HepG2 (cell line): ENCODE measurements around the gene EIF5A. TPM values are rescaled to one million over a fixed set of nuclear protein-coding genes. Genes with fewer than 3 reads are reported as not detected.

Experiments
- DNMT1 ChIP-seq: sonication (generic); formaldehyde crosslinking; IDR thresholded peaks from 2 replicates; pipeline ENCODE4 v1.5.1; 2020; ENCODE audit warnings: mild to moderate bottlenecking, missing genetic modification reagents
- FOSL1 ChIP-seq: sonication (generic); formaldehyde crosslinking; IDR thresholded peaks from 2 replicates; pipeline ENCODE4 v1.9.0; 2021; ENCODE audit warnings: missing genetic modification reagents, borderline replicate concordance
- GMEB2 ChIP-seq: IDR thresholded peaks from 2 replicates; pipeline ENCODE4 v1.6.1; 2016; ENCODE audit warnings: missing biosample characterization, missing genetic modification reagents, low read depth
- HNF1A ChIP-seq, 2 experiments: sonication (generic) in 1 of 2; formaldehyde crosslinking in 1 of 2; IDR thresholded peaks; 2 replicates each; pipeline versions ENCODE4 v1.4.0 to v1.6.1; 2016 to 2020; ENCODE audit warnings: borderline replicate concordance in 1 of 2, low read depth in 1 of 2, mild to moderate bottlenecking in 1 of 2, missing genetic modification reagents in 1 of 2
- JUND ChIP-seq: sonication (generic); formaldehyde crosslinking; IDR thresholded peaks from 2 replicates; pipeline ENCODE4 v1.8.0; 2022; ENCODE audit warnings: mild to moderate bottlenecking, missing genetic modification reagents
- MXI1 ChIP-seq: IDR thresholded peaks from 3 replicates; pipeline ENCODE4 v1.6.1; 2012; ENCODE audit warnings: low read depth, low read length, inconsistent platforms, borderline replicate concordance
- PHF20 ChIP-seq: sonication (generic); formaldehyde crosslinking; IDR thresholded peaks from 2 replicates; pipeline ENCODE4 v1.5.0; 2020; ENCODE audit warnings: mild to moderate bottlenecking, missing genetic modification reagents
- RFXAP ChIP-seq: sonication (generic); formaldehyde crosslinking; IDR thresholded peaks from 2 replicates; pipeline ENCODE4 v1.4.0; 2020; ENCODE audit warnings: missing genetic modification reagents, borderline replicate concordance
- SRSF4 ChIP-seq: fragments of 200-400 bp; formaldehyde crosslinking; IDR thresholded peaks from one replicate; pipeline ENCODE4 v1.6.1; 2018; ENCODE audit warnings: mild to moderate bottlenecking, low read depth, low read length, moderate library complexity; ENCODE audit not compliant: poor library complexity, severe bottlenecking
- TBL1XR1 ChIP-seq: fragments of 150-350 bp; IDR thresholded peaks from 2 replicates; pipeline ENCODE4 v1.6.1; 2014; ENCODE audit warnings: borderline replicate concordance, low read length; ENCODE audit not compliant: partially characterized antibody
- TRIM22 ChIP-seq: fragments of 450-650 bp; IDR thresholded peaks from 2 replicates; pipeline ENCODE4 v1.6.1; 2017
- ZFP36 ChIP-seq: fragments of 150-350 bp; IDR thresholded peaks from 2 replicates; pipeline ENCODE4 v1.6.1; 2018; ENCODE audit warnings: borderline replicate concordance, low read length, low read depth; ENCODE audit not compliant: partially characterized antibody
- ZNF101 ChIP-seq: sonication (generic); formaldehyde crosslinking; IDR thresholded peaks from 2 replicates; pipeline ENCODE4 v1.4.0; 2020; ENCODE audit warnings: mild to moderate bottlenecking, low read depth, missing genetic modification reagents, borderline replicate concordance
- ZNF260 ChIP-seq: sonication (generic); formaldehyde crosslinking; IDR thresholded peaks from 2 replicates; pipeline ENCODE4 v1.4.0; 2020; ENCODE audit warnings: missing genetic modification reagents, low read depth, mild to moderate bottlenecking, borderline replicate concordance
- ZNF333 ChIP-seq: sonication (generic); formaldehyde crosslinking; IDR thresholded peaks from 2 replicates; pipeline ENCODE4 v1.4.0; 2020; ENCODE audit warnings: mild to moderate bottlenecking, missing genetic modification reagents, borderline replicate concordance
- ZNF496 ChIP-seq: sonication (generic); formaldehyde crosslinking; IDR thresholded peaks from 2 replicates; pipeline ENCODE4 v1.8.1; 2023; ENCODE audit warnings: mild to moderate bottlenecking, moderate library complexity, missing genetic modification reagents; ENCODE audit not compliant: insufficient replicate concordance
- ZNF512 ChIP-seq: sonication (generic); formaldehyde crosslinking; IDR thresholded peaks from 2 replicates; pipeline ENCODE4 v1.4.0; 2020; ENCODE audit warnings: mild to moderate bottlenecking, missing genetic modification reagents
- ZNF652 ChIP-seq: IDR thresholded peaks from 2 replicates; pipeline ENCODE4 v1.6.1; 2016; ENCODE audit warnings: low read depth, borderline replicate concordance
- ZNF780A ChIP-seq: sonication (generic); formaldehyde crosslinking; IDR thresholded peaks from 2 replicates; pipeline ENCODE4 v1.8.0; 2022; ENCODE audit warnings: mild to moderate bottlenecking, missing genetic modification reagents, moderate library complexity
- polyA plus RNA-seq, 8 experiments: library from polyadenylated mRNA; depleted of rRNA in 3 of 8; stranded (reverse) in 7 of 8; unstranded in 1 of 8; fragments of >200 nt; fragmentation: Illumina TruSeq in 4 of 8; extraction: Trizol in 4 of 8; gene quantifications; 2 replicates each; pipeline versions ENCODE4 v1.2.1 to v1.2.3, GENCODE V29; 2011 to 2016; ENCODE audit warnings: low read depth in 4 of 8, missing spikeins in 1 of 8, mixed read lengths in 1 of 8; ENCODE audit not compliant: insufficient read depth in 1 of 8
- total RNA-seq, 5 experiments: library from RNA; depleted of rRNA; stranded (reverse); fragments of >200 nt; fragmentation: Illumina TruSeq; extraction: Trizol; gene quantifications; 2 replicates each; pipeline ENCODE4 v1.2.3, GENCODE V29; 2016; ENCODE audit warnings: low read depth in 1 of 5

Gene EIF5A
- total and polyA plus RNA-seq, 2 of the 13 experiments (the other 11 are each of a cell fraction or from before 2014, with no cell fraction given) = 319 to 337 TPM

GRCh38 chr17:7306911-7307685, at the start of gene EIF5A (continued):
- TF ChIP-seq GMEB2 (no peak; the same call in 1 of the 2 replicates), ZFP36 (no peak), PHF20 (CRISPR knock-in tag) (peak; percentile 54; the same call in 1 of the 2 replicates), ZNF333 (0 out of 2 replicates have a peak, but pooled peaks have one; percentile 15), JUND (CRISPR knock-in tag) (no peak), FOSL1 (CRISPR knock-in tag) (no peak), TRIM22 (no peak), ZNF652 (CRISPR knock-in tag) (no peak), DNMT1 (CRISPR knock-in tag) (no peak), ZNF496 (CRISPR knock-in tag) (no peak), ZNF780A (CRISPR knock-in tag) (no peak), SRSF4 (no peak), MXI1 (peak; percentile 78; the same call in 2 of the 3 replicates), RFXAP (CRISPR knock-in tag) (no peak), ZNF512 (no peak), ZNF101 (no peak), TBL1XR1 (no peak), ZNF260 (CRISPR knock-in tag) (no peak), HNF1A (IDR thresholded peaks at IDR 0.05; ENCODE audit: low read depth) (0 out of 2 replicates have a peak, but pooled peaks have one; percentile 9), HNF1A (CRISPR knock-in tag; IDR thresholded peaks at IDR 0.05; ENCODE audit: borderline replicate concordance) (peak; percentile 24; the same call in 1 of the 2 replicates)
